Ascending aorta (tissue), 2 donors: ENCODE measurements around the gene PTCRA. TPM values are rescaled to one million over a fixed set of nuclear protein-coding genes. Genes with fewer than 3 reads are reported as not detected.

ENCODE experiments used
- DNase-seq, 2 donors: peaks; one replicate each; pipeline ENCODE4 v3.0.0-alpha.2; 2019; ENCODE audit warnings: low spot score in 2 of 2
- H3K27ac ChIP-seq, 2 donors: fragments of 200-600 bp; sonication (generic); one replicate each; pipeline ENCODE4 v1.5.1; 2016 to 2017; ENCODE audit warnings: mild to moderate bottlenecking in 1 of 2
- H3K27me3 ChIP-seq: fragments of 200-600 bp; sonication (generic); one replicate; pipeline ENCODE4 v1.5.1; 2017
- H3K36me3 ChIP-seq, 2 donors: fragments of 200-600 bp; sonication (generic); one replicate each; pipeline ENCODE4 v1.5.1; 2016
- H3K4me1 ChIP-seq, 2 donors: fragments of 200-600 bp; sonication (generic); one replicate each; pipeline ENCODE4 v1.5.1; 2016 to 2017; ENCODE audit warnings: mild to moderate bottlenecking in 1 of 2
- H3K4me3 ChIP-seq, 2 donors: fragments of 200-600 bp; sonication (generic); one replicate each; pipeline ENCODE4 v1.5.1; 2016 to 2017; ENCODE audit warnings: mild to moderate bottlenecking in 1 of 2
- H3K9me3 ChIP-seq, 2 donors: fragments of 200-600 bp; sonication (generic); one replicate each; pipeline ENCODE4 v1.5.1; 2016
- CTCF ChIP-seq, 3 experiments: fragments of 200-600 bp in 2 of 3; fragments of 450-650 bp in 1 of 3; sonication (generic) in 2 of 3; IDR thresholded peaks; one replicate each; pipeline ENCODE4 v1.5.1; 2016 to 2019; ENCODE audit warnings: antibody characterized with exemption in 3 of 3, mild to moderate bottlenecking in 1 of 3, moderate library complexity in 1 of 3
- intact Hi-C: fragments of 100-400 bp; cut with DNase I; formaldehyde crosslinking; loops from one replicate; pipeline ENCODE4 v1.15.1; 2023
- total RNA-seq: library from RNA; depleted of rRNA; stranded (reverse); fragments of >200 nt; gene quantifications from one replicate; pipeline ENCODE4 v1.1.0, GENCODE V29; 2016

The PTCRA gene
- total RNA-seq, 1 donor from 2014 or later, result not detected

GRCh38 chr6:42971746-42972327 lies 56.0 kb downstream of the PTCRA start:
- no peak for TF ChIP-seq CTCF (IDR thresholded peaks at IDR 0.05)
- Histone ChIP-seq H3K9me3 (no peaks in the 10 kb centered on the region), H3K4me1 (no peaks in the 10 kb centered on the region), H3K36me3 (peaks cover 18 to 30% of the 10 kb centered on the region in 2 donors), H3K27me3 (no peaks in the 10 kb centered on the region), H3K4me3 (no peak overlapping the region), H3K27ac (no peak overlapping the region)
- no peak for DNase-seq
- intact Hi-C loops, result no loop called here

DNA sequence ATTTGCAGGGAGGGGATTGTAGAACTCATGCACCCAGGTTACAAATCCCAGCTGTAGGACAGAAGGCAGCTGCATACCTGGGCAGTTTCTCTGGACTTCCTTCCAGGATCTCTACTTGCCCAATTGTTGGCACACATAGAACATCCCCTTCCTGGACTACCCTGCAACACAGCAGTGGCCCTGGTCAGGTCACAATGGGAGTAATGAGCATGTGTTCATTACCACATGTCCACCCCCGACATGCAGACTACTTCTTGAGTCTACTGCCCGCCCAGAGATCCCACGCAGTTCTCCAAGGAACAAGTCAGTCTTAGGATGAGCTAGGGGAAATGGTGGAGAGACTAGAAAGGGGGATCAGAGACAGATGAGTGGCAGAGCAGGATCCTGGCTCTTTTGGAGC lies 58.1 kb downstream of the PTCRA start:
- TF ChIP-seq CTCF (IDR thresholded peaks at IDR 0.05), result no peak
- intact Hi-C loops, result no loop called here
- H3K4me3 ChIP-seq, result no peak overlapping the region
- no peak overlapping the region for H3K27ac ChIP-seq
- DNase-seq, result no peak
- no peaks in the 10 kb centered on the region for H3K27me3 ChIP-seq
- peaks cover 6 to 17% of the 10 kb centered on the region in 2 donors for H3K36me3 ChIP-seq
- no peaks in the 10 kb centered on the region for H3K9me3 ChIP-seq
- H3K4me1 ChIP-seq, result peaks cover 0 to 13% of the 10 kb centered on the region in 2 donors

GRCh38 chr6:42974919-42975505 lies 59.2 kb downstream of the PTCRA start:
- DNase-seq, result no peak
- no peak for TF ChIP-seq CTCF (IDR thresholded peaks at IDR 0.05)
- Histone ChIP-seq H3K27me3 (no peaks in the 10 kb centered on the region), H3K27ac (no peak overlapping the region), H3K4me1 (peaks cover 0 to 18% of the 10 kb centered on the region in 2 donors), H3K36me3 (peaks cover 0 to 6% of the 10 kb centered on the region in 2 donors), H3K9me3 (no peaks in the 10 kb centered on the region), H3K4me3 (no peak overlapping the region)
- intact Hi-C loops, result no loop called here

Other genes with a start within 250 kb of the PTCRA start
- 0.11 TPM for gene PRPH2, start 193.5 kb upstream of the PTCRA start, total RNA-seq
- 50.8 TPM for gene TBCC, start 169.9 kb upstream of the PTCRA start, total RNA-seq
- gene BICRAL, start 134.0 kb upstream of the PTCRA start, total RNA-seq, result 9.7 TPM
- gene RPL7L1, start 36.4 kb upstream of the PTCRA start, total RNA-seq, result 34.8 TPM
- gene CNPY3, start 13.4 kb downstream of the PTCRA start, total RNA-seq, result 49.6 TPM
- gene GNMT, start 44.7 kb downstream of the PTCRA start, total RNA-seq, result not detected
- 8.9 TPM for gene PEX6, start 63.1 kb downstream of the PTCRA start, total RNA-seq
- gene PPP2R5D, start 68.5 kb downstream of the PTCRA start, total RNA-seq, result 27.7 TPM
- 61.1 TPM for gene MEA1, start 97.9 kb downstream of the PTCRA start, total RNA-seq
- gene KLHDC3, start 98.2 kb downstream of the PTCRA start, total RNA-seq, result 64.0 TPM
- 20.6 TPM for gene RRP36, start 105.6 kb downstream of the PTCRA start, total RNA-seq
- gene CUL7, start 137.8 kb downstream of the PTCRA start, total RNA-seq, result 26.7 TPM
- 42.3 TPM for gene MRPL2, start 143.4 kb downstream of the PTCRA start, total RNA-seq
- 17.8 TPM for gene KLC4, start 143.6 kb downstream of the PTCRA start, total RNA-seq
- 34.9 TPM for gene PTK7, start 160.3 kb downstream of the PTCRA start, total RNA-seq